Epithelial cell of alveolus of lung (primary cell): ENCODE results near the gene CHORDC1. TPM values are rescaled to one million over a fixed set of nuclear protein-coding genes. Genes with fewer than 3 reads are reported as not detected.

Experiments used
- total RNA-seq: library from RNA; depleted of rRNA; stranded (reverse); fragments of >200 nt; gene quantifications from 2 replicates; pipeline ENCODE4 v1.2.1, GENCODE V29; 2015

Gene CHORDC1
- 18.2 and 52.8 TPM in 2 replicates for total RNA-seq

DNA sequence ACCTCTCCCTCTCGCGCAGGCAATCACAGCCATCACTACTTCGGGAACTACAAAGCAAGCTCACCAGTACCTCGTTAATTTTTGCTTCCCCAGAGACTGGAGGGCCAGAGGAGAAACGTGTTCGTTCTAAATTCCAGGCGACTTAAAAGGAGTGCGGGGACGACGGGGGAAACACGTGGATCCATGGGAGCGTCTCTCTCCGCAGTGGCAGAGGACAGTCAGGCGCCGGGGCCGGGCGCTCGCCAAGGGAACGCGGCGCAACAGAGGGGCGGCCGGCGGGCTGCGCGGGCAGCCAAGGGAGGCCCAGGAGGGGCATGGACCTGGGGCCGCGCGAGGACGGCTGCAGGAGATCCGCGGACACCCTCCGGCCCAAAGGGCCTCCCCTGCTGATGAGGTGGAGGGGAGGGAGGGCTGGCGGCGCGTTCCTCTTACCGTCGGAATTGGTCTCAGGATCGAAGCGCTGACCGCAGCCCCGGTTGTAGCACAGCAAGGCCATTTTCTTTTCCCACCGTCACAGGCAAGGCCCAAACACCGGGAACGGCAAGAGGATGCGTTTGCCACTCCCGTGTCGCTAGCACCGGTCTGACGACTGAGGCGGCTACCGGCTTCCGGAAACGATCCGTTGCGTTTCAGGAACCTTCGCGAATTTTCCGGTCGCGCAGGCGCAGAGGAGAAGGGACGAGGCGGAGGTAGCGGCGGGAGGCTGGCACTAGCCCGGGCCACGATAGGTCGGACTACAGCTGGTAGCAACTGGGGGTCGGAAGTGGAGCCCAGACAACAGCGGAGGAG is at the start of gene CHORDC1:
CHORDC1 (minus strand) TSS at position 591 of the 789 bp plus-strand sequence; CDS start at position 496, 95 bp downstream.

Other genes starting within 250 kb of the CHORDC1 start
- gene TRIM49C, start 191.9 kb downstream of the CHORDC1 start, total RNA-seq = not detected in 2 replicates
- gene UBTFL1, start 137.1 kb downstream of the CHORDC1 start, total RNA-seq = not detected in 2 replicates
- 1.7 and 4.6 TPM in 2 replicates for gene NAALAD2, start 88.4 kb downstream of the CHORDC1 start, total RNA-seq